HTR-8/SVneo (cell line): ENCODE measurements around the gene BCL7A.
"Not testable (repeated sequence)": the region's sequence is repeated elsewhere in the genome, so short reads cannot be mapped to it uniquely, and the experiment has no call there.

Experiments
- DNase-seq: peaks from one replicate; pipeline ENCODE4 v3.0.0; 2011; ENCODE audit warnings: low spot score, mixed read lengths; ENCODE audit not compliant: insufficient read length
- FAIRE-seq: peaks from 2 replicates; lab custom pipeline; 2011; peaks lifted over from hg19 to GRCh38; lab: Jason Lieb, UNC

Gene BCL7A

GRCh38 chr12:122021822-122022392 lies at the start of gene BCL7A:
Gene BCL7A (plus strand): TSS chr12:122021884. CDS start chr12:122022092, 208 bp downstream.
- peak; percentile 49 for DNase-seq
- no peak for FAIRE-seq

- DNase-seq (no peak), FAIRE-seq (no peak)
Measured at GRCh38 chr12:121974026-121974985, 47.4 kb upstream of the BCL7A start.

- FAIRE-seq, result no peak
- no peak for DNase-seq
Measured at GRCh38 chr12:121975021-121975420, 46.7 kb upstream of the BCL7A start.

- no peak for DNase-seq
- no peak for FAIRE-seq
Measured at GRCh38 chr12:121976950-121977349, 44.7 kb upstream of the BCL7A start.

- no peak for DNase-seq
- FAIRE-seq, result no peak
Measured at GRCh38 chr12:121980191-121980891, 41.3 kb upstream of the BCL7A start.

- FAIRE-seq, result no peak
Measured at GRCh38 chr12:121980892-121981272, 40.8 kb upstream of the BCL7A start.

GRCh38 chr12:121981456-121981855 lies 40.2 kb upstream of the BCL7A start:
- FAIRE-seq (no peak), DNase-seq (no peak)

More at GRCh38 chr12:121980892-121981272, 40.8 kb upstream of the BCL7A start:
- DNase-seq, result no peak

GRCh38 chr12:121982950-121983349 lies 38.7 kb upstream of the BCL7A start:
- DNase-seq, result no peak

GRCh38 chr12:121983536-121984210 lies 38.0 kb upstream of the BCL7A start:
- DNase-seq, result no peak
- FAIRE-seq, result no peak

More at GRCh38 chr12:121982950-121983349, 38.7 kb upstream of the BCL7A start:
- FAIRE-seq, result no peak

GRCh38 chr12:121986489-121987245 lies 35.0 kb upstream of the BCL7A start:
- FAIRE-seq (no peak), DNase-seq (no peak)

- DNase-seq, FAIRE-seq: not testable (repeated sequence)
Measured at GRCh38 chr12:121988519-121988918, 33.2 kb upstream of the BCL7A start.

GRCh38 chr12:121989276-121990113 lies 32.2 kb upstream of the BCL7A start:
- no peak for FAIRE-seq

GRCh38 chr12:121990114-121990647 lies 31.5 kb upstream of the BCL7A start:
- FAIRE-seq (no peak), DNase-seq (no peak)

More at GRCh38 chr12:121989276-121990113, 32.2 kb upstream of the BCL7A start:
- no peak for DNase-seq

GRCh38 chr12:121990692-121991603 lies 30.7 kb upstream of the BCL7A start:
- no peak for FAIRE-seq
- DNase-seq, result no peak

GRCh38 chr12:121992059-121992879 lies 29.4 kb upstream of the BCL7A start:
- DNase-seq, result peak; percentile 90
- FAIRE-seq, result peak; percentile 82
